Fibroblast of lung (primary cell): ENCODE data around the gene LRRK2.

ENCODE experiments used
- CTCF ChIP-seq, 2 donors: IDR thresholded peaks in 1 of 2; conservative IDR thresholded peaks in 1 of 2; 1 replicate in 1 of 2; 2 replicates in 1 of 2; pipeline ENCODE4 v1.5.1; 2011 to 2012; ENCODE audit warnings: low read length in 2 of 2, control low read depth in 1 of 2, inconsistent platforms in 1 of 2, low read depth in 1 of 2, mild to moderate bottlenecking in 1 of 2
- EZH2 ChIP-seq: IDR thresholded peaks from 2 replicates; pipeline ENCODE4 v1.5.1; 2012; ENCODE audit warnings: low read length, control low read depth, mild to moderate bottlenecking; ENCODE audit errors: missing control alignments

GRCh38 chr12:40336573-40337199 is 111.9 kb downstream of the LRRK2 start:
- TF ChIP-seq CTCF (conservative IDR thresholded peaks at IDR 0.05 in 1 of 2, IDR thresholded peaks at IDR 0.05 in 1 of 2; ENCODE audit: low read depth in 1 of 2, low read length in 2 of 2) (peak; percentile 52 to 53), EZH2 (no peak)
